ENCODE results near the gene SNRPD3. TPM values are rescaled to one million over a fixed set of nuclear protein-coding genes. Genes with fewer than 3 reads are reported as not detected.

Gene SNRPD3
- total RNA-seq, result 96.5 and 98.6 TPM in 2 replicates

DNA sequence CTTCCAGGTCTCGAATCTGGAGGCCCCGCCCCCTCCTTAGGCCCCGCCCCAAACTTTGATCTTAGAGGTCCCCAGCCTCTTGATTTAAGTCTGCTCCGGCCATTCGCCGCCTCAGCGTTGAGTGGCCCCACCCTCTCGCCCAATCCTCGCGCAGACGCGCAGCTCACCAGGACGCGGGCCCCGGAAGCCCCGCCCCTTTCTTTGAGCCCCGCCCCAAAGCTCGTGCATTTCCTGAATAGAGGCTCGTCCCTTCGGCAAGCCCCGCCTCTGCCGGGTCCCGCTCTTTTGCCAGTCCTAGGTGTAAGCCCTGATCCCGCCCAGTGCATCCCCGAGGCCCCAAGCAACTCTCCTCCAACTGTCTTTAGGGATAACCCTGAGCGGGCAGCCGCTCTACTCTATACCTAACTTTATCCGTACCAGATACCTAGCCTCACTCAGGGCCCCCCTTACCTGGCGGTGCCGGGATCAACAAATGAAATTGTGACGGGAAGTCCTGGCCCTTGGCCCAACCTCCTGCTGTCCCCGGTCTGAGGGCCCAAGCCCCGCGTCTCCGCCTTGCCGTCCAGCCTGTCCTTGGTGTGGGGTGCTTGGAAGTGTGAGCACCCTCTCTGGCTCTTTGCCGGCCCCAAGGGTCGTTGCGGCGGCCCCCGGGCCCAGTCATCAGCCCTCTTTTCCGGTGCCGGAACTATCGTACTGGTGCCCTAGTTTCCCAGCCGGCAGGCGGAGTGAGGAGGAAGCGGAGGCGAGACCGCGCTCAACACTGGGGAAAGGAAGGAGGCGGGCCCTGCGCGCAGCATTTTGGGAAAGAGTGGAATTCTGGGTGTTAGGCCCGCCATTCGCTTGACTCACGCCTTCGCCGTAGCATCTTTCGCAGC is at the start of gene SNRPD3:
SNRPD3 (plus strand) TSS at position 835 of the 875 bp plus-strand sequence. CDS start 1,676 bp downstream, outside the sequence.
- ATAC-seq (ENCODE audit: low read depth) (peak; percentile 83), DNase-seq (peak; percentile 94)
- no peaks in the 10 kb centered on the region for H3K27me3 Mint-ChIP-seq
- POLR2A ChIA-PET, result interaction anchor here (0.6 to 3.8 kb wide), 26 partner anchors 10 to 1928 kb away, joined by 3 to 36 read pairs (median 4); partner anchors contain the start of genes ADORA2A, CABIN1, GNAZ and HPS4
- intact Hi-C loops (cut with micrococcal nuclease), result loop anchor here (1.0 to 5.0 kb wide), 7 partner anchors 53 to 641 kb away; partner anchors contain the start of gene CABIN1
- H3K36me3 Mint-ChIP-seq (ENCODE audit: low read depth), result peaks cover 57% of the 10 kb centered on the region
- H3K4me3 Mint-ChIP-seq, result peak within 1 kb of the TSS; percentile 99
- no peaks in the 10 kb centered on the region for H3K9me3 Mint-ChIP-seq
- TF ChIP-seq, protein P1, sequence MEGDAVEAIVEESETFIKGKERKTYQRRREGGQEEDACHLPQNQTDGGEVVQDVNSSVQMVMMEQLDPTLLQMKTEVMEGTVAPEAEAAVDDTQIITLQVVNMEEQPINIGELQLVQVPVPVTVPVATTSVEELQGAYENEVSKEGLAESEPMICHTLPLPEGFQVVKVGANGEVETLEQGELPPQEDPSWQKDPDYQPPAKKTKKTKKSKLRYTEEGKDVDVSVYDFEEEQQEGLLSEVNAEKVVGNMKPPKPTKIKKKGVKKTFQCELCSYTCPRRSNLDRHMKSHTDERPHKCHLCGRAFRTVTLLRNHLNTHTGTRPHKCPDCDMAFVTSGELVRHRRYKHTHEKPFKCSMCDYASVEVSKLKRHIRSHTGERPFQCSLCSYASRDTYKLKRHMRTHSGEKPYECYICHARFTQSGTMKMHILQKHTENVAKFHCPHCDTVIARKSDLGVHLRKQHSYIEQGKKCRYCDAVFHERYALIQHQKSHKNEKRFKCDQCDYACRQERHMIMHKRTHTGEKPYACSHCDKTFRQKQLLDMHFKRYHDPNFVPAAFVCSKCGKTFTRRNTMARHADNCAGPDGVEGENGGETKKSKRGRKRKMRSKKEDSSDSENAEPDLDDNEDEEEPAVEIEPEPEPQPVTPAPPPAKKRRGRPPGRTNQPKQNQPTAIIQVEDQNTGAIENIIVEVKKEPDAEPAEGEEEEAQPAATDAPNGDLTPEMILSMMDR (IDR thresholded peaks at IDR 0.05), result no peak
- H3K27ac Mint-ChIP-seq, result peak within 1 kb of the TSS; percentile 96
- CTCF ChIA-PET, result interaction anchor here (1.6 kb wide), 1 partner anchor 30 kb away, joined by 4 read pairs; no protein-coding TSS in a partner anchor
- peaks cover 85% of the 10 kb centered on the region for H3K4me1 Mint-ChIP-seq

GRCh38 chr22:24506802-24507438 is 48.9 kb upstream of the SNRPD3 start:
- no peak for ATAC-seq (ENCODE audit: low read depth)
- Mint-ChIP-seq H3K4me3 (no peak overlapping the region), H3K36me3 (ENCODE audit: low read depth) (no peaks in the 10 kb centered on the region), H3K27me3 (no peaks in the 10 kb centered on the region), H3K9me3 (no peaks in the 10 kb centered on the region), H3K4me1 (peaks cover 63% of the 10 kb centered on the region), H3K27ac (peak overlapping the region; percentile 69)
- intact Hi-C loops (cut with micrococcal nuclease), result no loop called here
- TF ChIP-seq, protein P1 (IDR thresholded peaks at IDR 0.05), result no peak
- ChIA-PET CTCF (interaction anchor here (1.5 to 1.9 kb wide), 3 partner anchors 15 to 84 kb away, joined by 4 to 7 read pairs (median 5); no protein-coding TSS in a partner anchor), POLR2A (interaction anchor here (0.5 to 1.5 kb wide), 2 partner anchors 14 to 79 kb away, joined by 3 to 5 read pairs; partner anchors contain the start of gene ADORA2A)
- no peak for DNase-seq

DNA sequence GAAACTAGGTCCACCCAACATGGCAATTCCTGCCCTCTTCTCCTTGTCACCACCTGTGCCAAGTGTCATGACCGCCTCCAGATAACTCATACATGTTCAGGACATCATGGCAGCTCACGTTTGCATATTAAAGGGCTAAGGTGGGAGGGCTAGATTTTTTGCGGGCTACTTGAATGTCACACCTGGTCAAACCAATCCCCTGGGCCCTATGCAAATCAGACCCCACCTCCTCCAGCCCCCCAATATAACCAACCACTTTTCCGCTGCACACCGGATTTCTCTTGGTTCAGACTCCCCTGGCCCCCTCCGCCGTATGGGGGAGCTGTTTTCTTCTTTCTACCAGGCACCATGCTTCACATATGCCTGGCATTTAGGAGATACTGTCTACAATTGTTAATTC is 48.1 kb upstream of the SNRPD3 start:
- Mint-ChIP-seq H3K9me3 (no peaks in the 10 kb centered on the region), H3K36me3 (ENCODE audit: low read depth) (no peaks in the 10 kb centered on the region), H3K27ac (peak overlapping the region; percentile 35), H3K4me1 (peaks cover 64% of the 10 kb centered on the region), H3K4me3 (no peak overlapping the region), H3K27me3 (no peaks in the 10 kb centered on the region)
- ChIA-PET POLR2A (interaction anchor here (1.2 kb wide), 1 partner anchor 84 kb away, joined by 3 read pairs; no protein-coding TSS in a partner anchor), CTCF (interaction anchor here (1.2 to 1.9 kb wide), 4 partner anchors 14 to 85 kb away, joined by 4 to 7 read pairs (median 5); no protein-coding TSS in a partner anchor)
- TF ChIP-seq, protein P1 (IDR thresholded peaks at IDR 0.05), result no peak
- ATAC-seq (ENCODE audit: low read depth) (no peak), DNase-seq (no peak)
- intact Hi-C loops (cut with micrococcal nuclease), result no loop called here

DNA sequence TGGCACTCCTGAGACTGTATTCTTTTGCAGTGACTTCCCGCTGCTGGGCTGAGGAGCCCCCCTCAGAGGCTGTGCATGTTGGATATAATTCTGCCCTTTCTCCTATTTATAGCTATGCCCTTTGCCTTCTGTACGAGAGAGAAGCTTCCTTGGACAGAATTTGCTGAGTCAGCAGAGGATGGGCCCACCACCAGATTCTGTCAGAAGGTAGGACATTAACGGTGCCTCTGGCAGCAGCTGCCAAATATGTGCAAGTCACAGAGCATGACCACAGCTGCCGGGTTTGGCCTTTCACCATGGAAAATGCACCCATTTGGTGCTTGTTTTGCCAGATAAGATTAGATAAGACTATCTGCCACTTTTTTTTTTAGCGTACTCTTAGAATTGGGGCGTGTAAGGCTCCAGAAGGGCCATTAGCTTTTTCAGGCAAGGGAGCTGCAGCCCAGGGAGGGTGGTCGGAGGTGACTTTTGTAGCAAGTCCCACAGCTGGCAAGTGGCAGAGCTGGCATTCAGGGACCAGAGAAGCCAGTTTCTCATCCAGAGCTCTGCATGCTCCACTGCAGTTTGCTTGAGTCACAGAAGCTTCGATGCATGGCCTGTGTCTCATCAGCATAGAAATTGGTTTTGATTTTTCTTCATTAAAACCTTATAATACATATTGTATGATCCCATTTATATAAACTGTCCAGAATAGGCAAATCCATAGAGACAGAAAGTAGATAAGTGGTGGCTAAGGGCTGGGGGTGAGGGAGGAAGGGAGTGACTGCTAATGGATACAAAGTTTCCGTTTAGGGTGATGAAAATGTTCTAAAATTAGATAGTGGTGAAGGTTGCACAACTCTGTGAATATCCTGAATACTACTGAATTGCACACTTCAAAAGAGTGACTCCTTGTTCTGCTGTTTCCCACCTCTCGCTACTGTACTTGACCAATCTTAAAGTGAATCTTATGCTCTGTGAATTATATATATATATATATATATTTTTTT is 44.9 kb upstream of the SNRPD3 start:
- ATAC-seq (ENCODE audit: low read depth) (peak; percentile 60), DNase-seq (no peak)
- intact Hi-C loops (cut with micrococcal nuclease), result loop anchor here (1.0 to 2.0 kb wide), 2 partner anchors 8 to 76 kb away; no protein-coding TSS in a partner anchor
- H3K4me1 Mint-ChIP-seq, result peaks cover 61% of the 10 kb centered on the region
- H3K27ac Mint-ChIP-seq, result peak overlapping the region; percentile 67
- H3K27me3 Mint-ChIP-seq, result no peaks in the 10 kb centered on the region
- TF ChIP-seq, protein P1 (IDR thresholded peaks at IDR 0.05), result no peak
- POLR2A ChIA-PET, result interaction anchor here (0.7 to 2.2 kb wide), 8 partner anchors 11 to 85 kb away, joined by 3 to 7 read pairs (median 5); partner anchors contain the start of genes ADORA2A and GUCD1
- CTCF ChIA-PET, result interaction anchor here (0.6 to 2.5 kb wide), 4 partner anchors 8 to 86 kb away, joined by 3 to 12 read pairs (median 4); no protein-coding TSS in a partner anchor
- no peaks in the 10 kb centered on the region for H3K9me3 Mint-ChIP-seq
- H3K36me3 Mint-ChIP-seq (ENCODE audit: low read depth), result no peaks in the 10 kb centered on the region
- H3K4me3 Mint-ChIP-seq, result peak overlapping the region; percentile 45

Data from activated B cell treated with CpG ODN at 0.5 μM for 24 hours (primary cell).